IPS DF 4.7 (cell line): ENCODE results near the gene ECM2.
"Not testable (repeated sequence)": the region's sequence is repeated elsewhere in the genome, so short reads cannot be mapped to it uniquely, and the experiment has no call there.

ENCODE experiments used
- DNase-seq: peaks from one replicate; pipeline ENCODE4 v3.0.0-alpha.2; 2013; ENCODE audit warnings: low spot score; ENCODE audit errors: extremely low read depth

The ECM2 gene

GRCh38 chr9:92535940-92536850 is at the start of gene ECM2:
Gene ECM2 (minus strand): TSS chr9:92535990. CDS start chr9:92522866, 13,124 bp downstream.
- DNase-seq = no peak

DNA sequence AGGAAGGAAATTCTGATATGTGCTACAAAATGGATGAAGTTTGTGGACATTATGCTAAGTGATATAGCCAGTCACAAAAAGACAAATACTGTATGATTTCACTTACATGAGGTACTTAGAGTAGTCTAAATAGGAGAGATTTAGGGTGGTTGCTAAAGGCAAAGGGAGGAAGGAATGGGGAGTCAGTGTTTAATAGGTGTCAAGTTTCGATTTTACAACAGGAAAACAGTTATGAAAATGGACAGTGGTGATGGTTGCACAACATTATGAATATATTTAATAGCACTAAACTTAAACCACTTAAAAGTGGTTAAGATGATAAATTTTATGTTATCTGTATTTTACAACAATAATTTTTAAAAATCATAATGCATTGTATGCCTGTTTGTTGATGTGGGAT is 40.4 kb upstream of the ECM2 start:
- DNase-seq = no peak

- not testable (repeated sequence) for DNase-seq
Observed at GRCh38 chr9:92573612-92574011, 37.8 kb upstream of the ECM2 start.

GRCh38 chr9:92571871-92572270 is 36.1 kb upstream of the ECM2 start:
- not testable (repeated sequence) for DNase-seq

GRCh38 chr9:92564982-92565381 is 29.2 kb upstream of the ECM2 start:
- DNase-seq = no peak

- no peak for DNase-seq
Observed at GRCh38 chr9:92564504-92564903, 28.7 kb upstream of the ECM2 start.

DNA sequence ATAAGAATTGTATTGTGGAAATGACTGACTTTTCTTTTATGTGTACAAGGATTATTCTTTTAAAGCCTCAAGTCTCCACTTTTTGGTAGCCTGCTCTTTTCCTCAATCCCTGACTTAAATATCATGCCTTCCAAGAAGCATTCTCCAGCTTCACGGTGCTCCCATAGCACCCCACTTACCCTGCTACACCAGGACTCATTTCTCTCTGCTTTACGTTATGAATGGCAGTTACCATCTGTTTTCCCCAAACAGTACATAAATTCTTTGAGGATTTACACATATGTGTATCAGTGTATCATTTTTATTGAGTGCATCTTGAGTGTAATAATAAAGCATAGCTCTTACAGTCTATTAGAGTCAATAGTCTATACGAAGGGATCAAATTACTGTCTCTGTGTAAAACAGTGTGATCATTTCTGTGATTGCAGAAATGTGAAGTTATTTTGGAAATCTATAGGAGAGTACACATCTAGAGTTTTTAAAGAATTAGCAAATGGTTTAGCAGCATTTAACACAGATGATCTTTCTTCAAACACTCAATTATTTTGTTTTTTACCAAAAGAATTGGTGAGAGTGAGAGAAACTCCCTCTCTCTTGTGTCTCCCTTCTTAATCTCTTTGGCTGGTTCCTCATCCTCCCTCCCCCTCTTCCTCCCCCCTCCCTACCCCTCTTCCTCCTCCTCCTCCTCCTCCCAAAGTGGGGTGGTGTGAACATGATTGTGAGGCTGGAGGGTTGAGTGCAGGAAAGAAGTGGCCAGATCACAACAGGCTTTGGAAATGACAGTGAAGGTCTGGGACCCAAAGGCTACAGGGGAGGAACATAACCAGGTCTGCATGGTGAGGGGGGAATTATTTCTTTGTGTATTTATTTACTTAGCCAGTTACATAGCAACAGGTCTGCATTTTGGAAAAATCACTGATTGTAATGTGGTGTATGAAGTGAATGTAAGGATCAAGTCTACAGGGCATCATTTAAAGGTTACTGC is 27.6 kb upstream of the ECM2 start:
- DNase-seq = no peak

GRCh38 chr9:92562461-92562967 is 26.7 kb upstream of the ECM2 start:
- no peak for DNase-seq

- DNase-seq = no peak
Observed at GRCh38 chr9:92561374-92562330, 25.9 kb upstream of the ECM2 start.

GRCh38 chr9:92558612-92559374 is 23.0 kb upstream of the ECM2 start:
- DNase-seq = no peak

DNA sequence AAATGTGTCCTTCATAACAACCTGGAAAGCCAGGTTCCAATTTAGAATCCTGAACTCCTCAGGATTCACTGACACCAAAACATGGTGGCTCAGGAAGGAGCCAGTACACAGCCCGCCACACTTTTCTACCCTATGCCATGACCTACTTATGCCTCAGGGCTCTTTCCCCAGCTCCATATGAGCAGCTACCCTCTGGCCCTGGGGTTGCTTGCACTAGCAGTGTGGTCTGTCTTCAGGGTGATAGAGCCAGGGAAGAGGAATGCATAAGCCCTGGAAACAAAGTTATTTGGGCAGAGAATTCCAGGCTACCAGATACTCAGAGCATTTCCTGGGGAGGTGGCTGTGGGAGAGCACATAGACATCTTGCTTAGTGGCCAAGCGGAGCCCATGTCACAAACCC is 15.0 kb upstream of the ECM2 start:
- no peak for DNase-seq

GRCh38 chr9:92547356-92547755 is 11.6 kb upstream of the ECM2 start:
- DNase-seq = no peak

DNA sequence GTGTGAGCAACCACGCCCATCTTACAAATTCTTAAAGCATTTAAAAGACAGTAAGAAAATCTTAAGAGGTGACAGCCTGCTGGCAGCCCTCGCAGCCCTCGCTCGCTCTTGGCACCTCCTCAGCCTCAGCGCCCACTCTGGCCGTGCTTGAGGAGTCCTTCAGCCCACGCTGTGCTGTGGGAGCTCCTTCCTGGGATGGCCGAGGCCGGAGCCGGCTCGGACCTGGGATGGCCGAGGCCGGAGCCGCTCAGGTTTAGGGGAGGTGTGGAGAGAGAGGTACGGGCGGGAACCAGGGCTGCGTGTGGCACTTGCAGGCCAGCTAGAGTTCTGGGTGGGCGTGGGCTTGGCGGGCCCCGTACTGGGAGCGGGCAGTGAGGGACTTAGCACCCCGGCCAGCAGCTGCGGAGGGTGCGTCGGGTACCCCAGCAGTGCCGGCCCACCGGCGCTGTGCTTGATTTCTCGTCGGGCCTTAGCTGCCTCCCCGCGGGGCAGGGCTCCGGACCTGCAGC is 9.3 kb upstream of the ECM2 start:
- DNase-seq = no peak

DNA sequence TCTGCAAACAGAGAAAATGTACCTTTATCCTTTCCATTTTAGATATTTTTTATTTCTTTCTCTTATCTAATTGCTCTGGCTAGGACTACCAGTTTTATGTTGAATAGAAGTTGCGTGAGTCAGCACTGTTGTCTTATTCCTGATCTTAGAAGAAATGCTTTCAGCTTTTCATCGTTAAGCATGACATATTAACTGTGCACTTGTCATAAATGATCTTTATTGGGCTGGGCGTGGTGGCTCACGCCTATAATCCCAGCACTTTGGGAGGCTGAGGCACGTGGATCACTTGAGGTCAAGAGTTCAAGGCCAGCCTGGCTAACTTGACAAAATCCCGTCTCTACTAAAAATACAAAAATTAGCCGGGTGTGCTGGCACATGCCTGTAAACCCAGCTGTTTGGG is 8.2 kb upstream of the ECM2 start:
- DNase-seq = no peak

- no peak for DNase-seq
Observed at GRCh38 chr9:92538541-92538940, 2.8 kb upstream of the ECM2 start.

DNA sequence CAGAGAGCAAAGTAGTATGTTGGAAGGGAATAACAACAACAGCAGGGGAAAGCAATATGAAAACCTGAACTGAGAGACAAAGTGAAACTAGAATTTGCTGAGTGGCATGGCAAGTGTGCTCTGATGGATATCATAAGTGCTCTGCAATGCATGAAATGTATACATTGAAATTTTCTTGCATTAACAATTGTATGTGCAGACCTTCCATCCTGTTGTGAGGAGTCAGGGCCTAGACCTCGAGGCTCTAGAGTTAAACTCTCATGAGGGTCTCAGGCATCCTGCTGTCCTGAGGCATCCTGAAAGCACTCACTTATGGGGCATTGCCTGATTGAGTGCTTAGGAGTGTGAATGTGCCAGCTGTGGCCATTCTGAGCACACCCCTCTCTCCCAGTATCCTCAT is 1.1 kb downstream of the ECM2 start:
- DNase-seq = no peak

DNA sequence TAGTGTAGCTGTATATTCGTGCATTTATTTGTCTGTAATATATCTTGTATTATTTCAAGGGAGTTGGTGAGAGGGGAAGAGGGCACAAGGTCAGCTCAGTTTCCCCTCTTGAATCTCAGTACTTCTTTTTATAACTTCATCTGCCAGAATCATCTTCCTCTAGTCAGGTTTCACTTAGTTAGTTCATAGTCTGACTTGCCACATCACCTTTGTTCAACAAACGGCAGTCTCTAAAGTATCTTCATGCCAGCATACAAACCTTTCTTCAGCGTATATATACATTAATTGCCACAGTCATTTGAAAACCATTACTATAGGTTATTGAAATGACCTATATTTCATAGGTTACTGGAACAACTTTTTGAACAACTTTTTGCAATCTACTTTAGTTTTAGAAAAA is 1.6 kb downstream of the ECM2 start:
- no peak for DNase-seq

GRCh38 chr9:92530893-92531292 is 4.9 kb downstream of the ECM2 start:
- no peak for DNase-seq

- no peak for DNase-seq
Observed at GRCh38 chr9:92529124-92529523, 6.7 kb downstream of the ECM2 start.

- DNase-seq = no peak
Observed at GRCh38 chr9:92528522-92528849, 7.3 kb downstream of the ECM2 start.
